ENCODE measurements around the gene CAMK2D.
"Not testable (repeated sequence)": the region's sequence is repeated elsewhere in the genome, so short reads cannot be mapped to it uniquely, and the experiment has no call there.

CAMK2D gene

DNA sequence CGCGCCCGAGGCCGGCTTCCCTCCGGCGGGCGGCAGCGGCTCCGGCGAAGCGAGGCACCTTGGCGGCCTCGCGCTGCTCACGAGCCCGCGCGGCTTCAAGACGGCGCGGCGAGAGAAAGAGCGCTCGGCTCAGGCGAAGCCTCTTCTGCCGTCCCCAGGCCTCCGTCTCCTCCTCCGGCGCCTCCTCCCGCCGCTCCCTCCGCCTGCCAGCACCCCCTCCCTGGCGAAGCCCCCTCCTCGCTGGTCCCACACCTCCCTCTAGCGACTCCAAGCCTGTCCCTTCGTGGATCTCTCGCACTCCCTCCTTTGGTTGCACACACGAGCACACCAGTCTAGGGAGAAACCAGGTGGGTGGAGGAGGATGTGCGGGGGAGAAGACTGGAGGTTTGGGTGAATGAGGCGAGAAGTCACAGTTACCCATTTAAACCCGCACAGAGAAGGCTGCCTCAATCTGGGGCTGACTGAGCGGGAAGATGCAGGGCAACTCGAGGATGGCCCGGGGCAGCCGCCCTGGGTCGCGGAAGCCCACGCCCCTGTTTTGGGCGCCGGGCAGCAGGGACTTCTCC, at the start of gene CAMK2D:
CAMK2D (minus strand) TSS at position 119 of the 566 bp plus-strand sequence. CDS start 670 bp downstream, outside the sequence.
- peaks cover 21% of the 10 kb centered on the region for H3K4me1 ChIP-seq (ENCODE audit: control insufficient read depth, insufficient read depth, low read length)
- no peaks in the 10 kb centered on the region for H3K27me3 ChIP-seq (replicated peaks; ENCODE audit: control insufficient read depth, insufficient read depth, low read length)
- peak; percentile 90 for DNase-seq (ENCODE audit: low read depth)
- H3K36me3 ChIP-seq (ENCODE audit: control insufficient read depth, insufficient read depth, low read length, severe bottlenecking), result peaks cover 16% of the 10 kb centered on the region
- peak within 1 kb of the TSS; percentile 100 for H3K9ac ChIP-seq (ENCODE audit: low read length)
- H3K4me3 ChIP-seq (ENCODE audit: low read length), result peak within 1 kb of the TSS; percentile 90
- no peaks in the 10 kb centered on the region for H3K9me3 ChIP-seq (ENCODE audit: control insufficient read depth, low read length)

DNA sequence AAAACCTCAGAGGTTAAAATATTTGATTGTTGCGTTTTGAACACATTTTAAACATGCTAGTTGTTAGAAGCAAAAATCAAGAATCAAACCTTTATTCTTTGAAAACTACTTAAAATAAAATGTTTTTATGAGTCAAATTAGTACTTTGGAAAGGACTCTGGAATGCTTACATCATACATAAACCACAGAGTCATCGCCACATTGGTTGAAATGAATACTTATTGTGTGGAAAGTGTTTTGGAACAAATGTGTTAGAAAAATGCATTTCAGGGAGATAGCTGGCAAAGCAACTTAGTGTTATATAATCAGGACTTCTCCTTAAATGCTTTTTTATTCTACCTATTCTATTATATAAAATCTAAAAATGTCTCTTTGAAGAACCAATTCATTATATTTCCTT, 49.4 kb upstream of the CAMK2D start:
- Histone ChIP-seq H3K4me3 (ENCODE audit: low read length) (no peak overlapping the region), H3K9ac (ENCODE audit: low read length) (no peak overlapping the region), H3K27me3 (replicated peaks; ENCODE audit: control insufficient read depth, insufficient read depth, low read length) (no peaks in the 10 kb centered on the region), H3K9me3 (ENCODE audit: control insufficient read depth, low read length) (no peaks in the 10 kb centered on the region), H3K4me1 (ENCODE audit: control insufficient read depth, insufficient read depth, low read length) (peaks cover 9% of the 10 kb centered on the region), H3K36me3 (ENCODE audit: control insufficient read depth, insufficient read depth, low read length, severe bottlenecking) (no peaks in the 10 kb centered on the region)
- DNase-seq (ENCODE audit: low read depth), result peak; percentile 55

DNA sequence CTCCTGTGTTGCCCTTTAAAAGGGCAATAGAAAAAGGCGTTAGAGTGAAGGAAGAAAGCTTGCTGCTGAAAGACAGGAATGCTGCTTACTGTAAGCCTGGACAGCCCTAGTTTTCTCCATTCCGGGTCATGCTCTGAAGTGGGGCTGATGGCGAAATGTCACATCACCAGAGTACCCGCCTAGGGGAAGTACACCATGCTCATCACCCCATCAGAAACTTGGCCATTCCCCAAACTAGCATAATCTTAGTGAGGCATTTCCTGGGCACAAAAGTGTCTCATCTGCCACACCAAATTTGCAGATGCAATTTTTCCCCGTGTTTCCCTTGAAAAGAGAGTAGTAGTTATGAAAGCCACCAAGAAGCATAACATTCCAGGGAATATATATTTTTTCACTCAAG, 47.8 kb upstream of the CAMK2D start:
- H3K4me1 ChIP-seq (ENCODE audit: control insufficient read depth, insufficient read depth, low read length), result peaks cover 9% of the 10 kb centered on the region
- H3K9me3 ChIP-seq (ENCODE audit: control insufficient read depth, low read length), result no peaks in the 10 kb centered on the region
- no peak overlapping the region for H3K4me3 ChIP-seq (ENCODE audit: low read length)
- H3K9ac ChIP-seq (ENCODE audit: low read length), result no peak overlapping the region
- H3K36me3 ChIP-seq (ENCODE audit: control insufficient read depth, insufficient read depth, low read length, severe bottlenecking), result no peaks in the 10 kb centered on the region
- H3K27me3 ChIP-seq (replicated peaks; ENCODE audit: control insufficient read depth, insufficient read depth, low read length), result no peaks in the 10 kb centered on the region
- DNase-seq (ENCODE audit: low read depth), result no peak

DNA sequence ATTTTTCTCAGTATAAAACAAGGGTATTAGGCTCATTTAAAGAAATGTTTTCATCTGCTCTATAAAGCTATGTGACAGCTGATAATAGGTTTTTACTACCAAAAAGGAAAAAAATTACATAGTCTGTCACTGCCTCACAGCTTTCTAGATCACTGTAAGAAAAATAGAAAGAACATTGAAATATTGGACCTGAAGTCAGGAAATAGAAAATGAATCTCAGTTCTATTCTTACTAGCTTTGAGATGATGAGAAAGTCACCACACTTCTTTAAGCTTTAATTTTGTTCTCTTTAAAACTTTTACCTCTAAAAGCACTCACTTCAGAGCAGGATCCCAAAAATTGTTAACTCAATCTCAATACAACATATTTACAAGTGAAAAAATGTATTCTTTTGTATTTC, 45.3 kb upstream of the CAMK2D start:
- peaks cover 9% of the 10 kb centered on the region for H3K4me1 ChIP-seq (ENCODE audit: control insufficient read depth, insufficient read depth, low read length)
- H3K27me3 ChIP-seq (replicated peaks; ENCODE audit: control insufficient read depth, insufficient read depth, low read length), result no peaks in the 10 kb centered on the region
- no peaks in the 10 kb centered on the region for H3K36me3 ChIP-seq (ENCODE audit: control insufficient read depth, insufficient read depth, low read length, severe bottlenecking)
- no peak for DNase-seq (ENCODE audit: low read depth)
- no peak overlapping the region for H3K4me3 ChIP-seq (ENCODE audit: low read length)
- no peak overlapping the region for H3K9ac ChIP-seq (ENCODE audit: low read length)
- H3K9me3 ChIP-seq (ENCODE audit: control insufficient read depth, low read length), result peaks cover 4% of the 10 kb centered on the region

DNA sequence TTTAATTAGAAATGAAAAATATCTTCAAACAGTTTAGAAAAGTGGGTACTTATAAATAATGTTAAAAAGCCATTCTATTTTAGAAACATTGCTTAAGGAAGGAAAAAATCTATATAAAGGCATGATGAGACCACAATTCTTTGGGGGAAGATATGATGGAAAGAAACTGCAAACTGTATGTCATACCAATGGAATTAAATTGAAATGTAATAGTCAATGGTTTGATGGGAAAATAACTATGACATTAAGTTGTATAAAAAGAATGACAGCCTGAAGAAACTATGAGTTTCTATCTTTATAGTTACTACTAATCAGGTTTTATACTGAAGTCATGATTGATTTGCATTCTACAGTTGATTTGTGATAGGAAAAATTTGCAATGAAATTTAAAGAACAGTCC, 40.3 kb upstream of the CAMK2D start:
- H3K36me3 ChIP-seq (ENCODE audit: control insufficient read depth, insufficient read depth, low read length, severe bottlenecking), result no peaks in the 10 kb centered on the region
- no peaks in the 10 kb centered on the region for H3K4me1 ChIP-seq (ENCODE audit: control insufficient read depth, insufficient read depth, low read length)
- no peak for DNase-seq (ENCODE audit: low read depth)
- no peaks in the 10 kb centered on the region for H3K27me3 ChIP-seq (replicated peaks; ENCODE audit: control insufficient read depth, insufficient read depth, low read length)
- peaks cover 4% of the 10 kb centered on the region for H3K9me3 ChIP-seq (ENCODE audit: control insufficient read depth, low read length)
- H3K4me3 ChIP-seq (ENCODE audit: low read length), result no peak overlapping the region
- H3K9ac ChIP-seq (ENCODE audit: low read length), result no peak overlapping the region

DNA sequence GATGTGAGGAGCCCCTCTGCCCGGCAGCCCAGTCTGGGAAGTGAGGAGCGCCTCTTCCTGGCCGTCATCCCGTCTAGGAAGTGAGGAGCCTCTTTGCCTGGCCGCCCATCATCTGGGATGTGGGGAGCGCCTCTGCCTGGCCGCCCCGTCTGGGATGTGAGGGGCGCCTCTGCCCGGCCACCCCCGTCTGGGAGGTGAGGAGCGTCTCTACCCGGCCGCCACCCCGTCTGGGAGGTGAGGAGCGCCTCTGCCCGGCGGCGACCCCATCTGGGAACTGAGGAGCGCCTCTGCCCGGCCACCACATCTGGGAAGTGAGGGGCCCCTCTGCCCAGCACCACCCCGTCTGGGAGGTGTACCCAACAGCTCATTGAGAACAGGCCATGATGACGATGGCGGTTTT, 34.8 kb upstream of the CAMK2D start:
- H3K27me3 ChIP-seq (replicated peaks; ENCODE audit: control insufficient read depth, insufficient read depth, low read length); H3K4me1 ChIP-seq (ENCODE audit: control insufficient read depth, insufficient read depth, low read length); DNase-seq (ENCODE audit: low read depth); H3K36me3 ChIP-seq (ENCODE audit: control insufficient read depth, insufficient read depth, low read length, severe bottlenecking); H3K4me3 ChIP-seq (ENCODE audit: low read length); H3K9ac ChIP-seq (ENCODE audit: low read length): not testable (repeated sequence)
- H3K9me3 ChIP-seq (ENCODE audit: control insufficient read depth, low read length), result peaks cover 14% of the 10 kb centered on the region

DNA sequence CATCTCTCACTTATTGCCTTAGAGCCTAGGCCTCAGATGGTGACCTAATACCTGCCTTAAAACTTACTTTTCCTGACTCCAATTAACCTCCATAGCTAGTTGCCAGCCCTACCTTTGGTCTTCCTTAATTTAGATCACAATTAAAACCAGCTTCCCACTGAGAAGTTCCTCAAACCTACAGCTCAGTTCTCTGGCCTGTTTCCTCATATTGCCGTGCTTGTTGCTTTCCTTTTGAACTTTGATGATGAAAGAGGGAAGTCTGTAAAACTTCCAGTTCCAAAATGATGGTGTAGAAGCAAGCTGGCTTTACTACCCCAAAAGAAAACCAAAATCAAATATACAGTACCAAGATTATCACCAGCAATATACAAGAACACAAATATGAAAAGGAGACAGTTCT, 28.9 kb upstream of the CAMK2D start:
- no peaks in the 10 kb centered on the region for H3K36me3 ChIP-seq (ENCODE audit: control insufficient read depth, insufficient read depth, low read length, severe bottlenecking)
- no peak overlapping the region for H3K4me3 ChIP-seq (ENCODE audit: low read length)
- no peaks in the 10 kb centered on the region for H3K27me3 ChIP-seq (replicated peaks; ENCODE audit: control insufficient read depth, insufficient read depth, low read length)
- H3K4me1 ChIP-seq (ENCODE audit: control insufficient read depth, insufficient read depth, low read length), result no peaks in the 10 kb centered on the region
- no peak overlapping the region for H3K9ac ChIP-seq (ENCODE audit: low read length)
- peaks cover 14% of the 10 kb centered on the region for H3K9me3 ChIP-seq (ENCODE audit: control insufficient read depth, low read length)
- no peak for DNase-seq (ENCODE audit: low read depth)

DNA sequence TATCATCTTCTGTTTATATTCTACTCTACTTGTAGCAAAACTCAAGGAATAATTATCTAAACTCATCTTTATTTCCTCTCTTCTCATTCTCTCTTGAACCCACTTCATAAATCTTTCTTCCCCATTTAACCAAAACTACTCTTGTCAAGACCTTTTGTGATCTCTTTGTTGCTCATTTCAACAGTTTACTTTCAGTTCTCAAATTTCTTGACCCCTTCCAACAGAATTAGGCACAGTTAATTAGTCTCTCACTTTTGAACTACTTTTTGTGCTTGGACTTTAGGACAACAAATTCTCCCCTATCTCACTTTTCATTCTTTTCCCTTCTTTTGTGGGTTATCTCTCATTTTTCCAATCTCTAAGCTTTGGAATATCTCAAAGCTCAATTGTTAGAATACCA, 27.4 kb upstream of the CAMK2D start:
- Histone ChIP-seq H3K36me3 (ENCODE audit: control insufficient read depth, insufficient read depth, low read length, severe bottlenecking) (no peaks in the 10 kb centered on the region), H3K4me3 (ENCODE audit: low read length) (no peak overlapping the region), H3K4me1 (ENCODE audit: control insufficient read depth, insufficient read depth, low read length) (peaks cover 13% of the 10 kb centered on the region), H3K27me3 (replicated peaks; ENCODE audit: control insufficient read depth, insufficient read depth, low read length) (no peaks in the 10 kb centered on the region), H3K9me3 (ENCODE audit: control insufficient read depth, low read length) (peaks cover 14% of the 10 kb centered on the region), H3K9ac (ENCODE audit: low read length) (no peak overlapping the region)
- DNase-seq (ENCODE audit: low read depth), result no peak

DNA sequence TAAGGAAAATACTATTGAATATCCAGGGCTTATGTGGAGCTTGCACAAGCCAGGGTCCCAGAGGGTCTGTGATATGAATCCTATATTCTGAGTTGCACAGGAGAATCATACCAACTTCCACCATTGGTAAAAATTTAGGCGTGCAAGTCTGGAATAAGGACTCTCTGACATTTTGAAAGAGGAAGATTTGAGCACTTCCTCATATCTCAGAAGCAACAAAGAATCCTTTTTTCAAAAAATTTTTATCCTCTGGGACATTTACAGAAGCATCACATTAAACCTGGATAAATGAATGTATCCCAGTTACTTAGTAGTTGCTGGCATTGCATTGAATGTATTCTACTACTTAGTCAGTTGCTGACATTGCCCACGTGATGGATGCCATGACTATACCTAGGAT, 24.2 kb upstream of the CAMK2D start:
- no peaks in the 10 kb centered on the region for H3K9me3 ChIP-seq (ENCODE audit: control insufficient read depth, low read length)
- no peaks in the 10 kb centered on the region for H3K36me3 ChIP-seq (ENCODE audit: control insufficient read depth, insufficient read depth, low read length, severe bottlenecking)
- H3K4me1 ChIP-seq (ENCODE audit: control insufficient read depth, insufficient read depth, low read length), result peaks cover 13% of the 10 kb centered on the region
- H3K27me3 ChIP-seq (replicated peaks; ENCODE audit: control insufficient read depth, insufficient read depth, low read length), result no peaks in the 10 kb centered on the region
- H3K4me3 ChIP-seq (ENCODE audit: low read length), result no peak overlapping the region
- no peak for DNase-seq (ENCODE audit: low read depth)
- no peak overlapping the region for H3K9ac ChIP-seq (ENCODE audit: low read length)

DNA sequence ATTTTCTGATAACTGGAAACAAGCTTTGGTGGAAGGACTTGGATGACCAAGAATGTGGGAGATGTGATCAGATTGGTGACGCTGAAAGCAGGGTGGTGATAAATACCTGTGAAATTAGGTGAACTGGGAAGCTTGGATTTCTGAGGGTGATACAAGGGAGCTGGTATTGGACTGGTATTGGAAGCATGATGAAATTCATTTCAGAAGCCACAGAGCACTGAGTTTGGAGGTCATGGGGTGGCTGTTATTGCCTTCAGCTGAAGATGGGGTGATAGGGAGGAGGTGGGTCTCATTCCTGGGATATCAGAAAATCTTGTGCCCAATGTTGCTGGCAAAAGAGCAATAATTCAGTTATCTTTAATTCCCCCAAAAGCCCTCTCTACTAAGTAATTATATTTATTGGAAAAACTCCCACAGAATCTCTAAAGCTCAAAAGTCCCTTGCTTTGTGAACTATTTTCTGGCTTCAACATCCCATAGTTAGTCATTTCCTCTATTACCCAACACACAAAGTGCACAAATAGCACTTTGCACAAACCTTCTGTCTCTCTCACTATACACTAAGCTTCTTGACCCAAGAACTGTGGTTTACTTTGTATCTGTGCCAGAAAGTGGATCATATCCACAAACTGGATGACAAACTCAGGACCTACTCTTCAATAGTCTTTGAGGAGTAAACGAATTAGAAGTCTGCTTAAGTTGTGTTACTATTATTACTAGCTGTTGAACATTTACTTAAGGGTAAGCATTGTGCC, 23.1 kb upstream of the CAMK2D start:
- Histone ChIP-seq H3K27me3 (replicated peaks; ENCODE audit: control insufficient read depth, insufficient read depth, low read length) (no peaks in the 10 kb centered on the region), H3K4me1 (ENCODE audit: control insufficient read depth, insufficient read depth, low read length) (peaks cover 13% of the 10 kb centered on the region), H3K9me3 (ENCODE audit: control insufficient read depth, low read length) (no peaks in the 10 kb centered on the region), H3K4me3 (ENCODE audit: low read length) (peak overlapping the region; percentile 32), H3K36me3 (ENCODE audit: control insufficient read depth, insufficient read depth, low read length, severe bottlenecking) (no peaks in the 10 kb centered on the region), H3K9ac (ENCODE audit: low read length) (no peak overlapping the region)
- peak; percentile 87 for DNase-seq (ENCODE audit: low read depth)

DNA sequence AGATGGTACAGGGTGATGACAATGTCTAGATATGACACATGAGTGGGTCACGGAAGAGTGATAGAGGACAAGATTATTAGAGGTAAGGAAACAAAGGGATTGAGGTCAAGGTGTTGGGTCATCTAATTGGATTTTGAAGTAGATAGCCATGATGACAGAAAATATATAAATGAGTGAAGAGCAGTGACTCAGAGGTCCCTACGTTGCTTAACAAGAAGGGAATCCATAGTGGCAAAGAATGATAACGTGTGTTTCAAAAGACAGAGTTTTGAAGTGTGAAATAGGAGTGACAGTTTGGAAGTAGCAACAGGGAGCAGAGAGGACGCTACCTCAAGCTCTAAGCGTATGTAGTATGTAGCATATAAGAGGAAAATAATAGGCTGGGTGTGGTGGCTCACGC, 22.2 kb upstream of the CAMK2D start:
- no peak for DNase-seq (ENCODE audit: low read depth)
- H3K9me3 ChIP-seq (ENCODE audit: control insufficient read depth, low read length), result no peaks in the 10 kb centered on the region
- no peak overlapping the region for H3K4me3 ChIP-seq (ENCODE audit: low read length)
- H3K27me3 ChIP-seq (replicated peaks; ENCODE audit: control insufficient read depth, insufficient read depth, low read length), result no peaks in the 10 kb centered on the region
- H3K4me1 ChIP-seq (ENCODE audit: control insufficient read depth, insufficient read depth, low read length), result peaks cover 13% of the 10 kb centered on the region
- no peak overlapping the region for H3K9ac ChIP-seq (ENCODE audit: low read length)
- H3K36me3 ChIP-seq (ENCODE audit: control insufficient read depth, insufficient read depth, low read length, severe bottlenecking), result no peaks in the 10 kb centered on the region

DNA sequence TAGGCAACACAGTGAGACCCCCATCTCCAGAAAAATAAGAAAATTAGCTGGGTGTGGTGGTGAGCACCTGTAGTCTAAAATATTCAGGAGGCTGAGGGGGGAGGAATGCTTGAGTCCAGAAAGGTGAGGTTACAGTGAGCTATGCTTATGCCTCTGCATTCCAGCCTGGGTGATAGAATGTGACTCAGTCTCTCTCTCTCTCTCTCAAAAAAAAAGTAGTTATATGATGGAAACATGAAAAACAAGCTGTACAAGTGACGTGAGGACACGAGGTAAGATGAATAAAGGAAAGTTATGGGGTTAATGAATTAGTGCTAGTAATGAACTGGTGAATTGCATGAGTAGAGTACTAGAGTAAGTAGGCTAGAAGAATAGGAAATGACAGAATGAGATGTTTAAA, 21.8 kb upstream of the CAMK2D start:
- H3K27me3 ChIP-seq (replicated peaks; ENCODE audit: control insufficient read depth, insufficient read depth, low read length), result no peaks in the 10 kb centered on the region
- H3K9ac ChIP-seq (ENCODE audit: low read length), result no peak overlapping the region
- H3K36me3 ChIP-seq (ENCODE audit: control insufficient read depth, insufficient read depth, low read length, severe bottlenecking), result no peaks in the 10 kb centered on the region
- no peak overlapping the region for H3K4me3 ChIP-seq (ENCODE audit: low read length)
- no peak for DNase-seq (ENCODE audit: low read depth)
- peaks cover 13% of the 10 kb centered on the region for H3K4me1 ChIP-seq (ENCODE audit: control insufficient read depth, insufficient read depth, low read length)
- H3K9me3 ChIP-seq (ENCODE audit: control insufficient read depth, low read length), result no peaks in the 10 kb centered on the region
